ENCODE data around the gene UBE2J1. TPM values are rescaled to one million over a fixed set of nuclear protein-coding genes. Genes with fewer than 3 reads are reported as not detected.

UBE2J1 gene
- total RNA-seq, 2 experiments from 2014 or later: 34.7 to 34.9 TPM

- Mint-ChIP-seq H3K4me3 (no peak overlapping the region), H3K27me3 (no peaks in the 10 kb centered on the region), H3K9me3 (peaks cover 2% of the 10 kb centered on the region), H3K27ac (no peak overlapping the region), H3K4me1 (ENCODE audit: low read depth) (no peaks in the 10 kb centered on the region), H3K36me3 (ENCODE audit: low read depth) (no peaks in the 10 kb centered on the region)
- Histone ChIP-seq H3K27ac (ENCODE audit: low read depth in 1 of 2, low read length in 2 of 2) (no peak overlapping the region), H3K4me3 (ENCODE audit: low read length) (no peak overlapping the region), H3K36me3 (ENCODE audit: insufficient read depth, low read length) (no peaks in the 10 kb centered on the region), H3K4me1 (ENCODE audit: insufficient read depth, low read length) (no peaks in the 10 kb centered on the region), H3K9me3 (ENCODE audit: control insufficient read depth in 1 of 2, insufficient read depth in 1 of 2, low read length in 2 of 2) (no peaks in the 10 kb centered on the region), H3K27me3 (ENCODE audit: control insufficient read depth in 1 of 2, insufficient read depth in 2 of 2, low read length in 2 of 2) (no peaks in the 10 kb centered on the region)
- no peak for ATAC-seq (ENCODE audit: poor library complexity)
- POLR2A ChIA-PET: no interaction called here
- no peak for DNase-seq
- CTCF ChIA-PET: no interaction called here
- intact Hi-C loops (cut with DNase I, micrococcal nuclease): no loop called here
- no peak for TF ChIP-seq CTCF (IDR thresholded peaks at IDR 0.05)
These were observed 33.3 kb upstream of the UBE2J1 start for GRCh38 chr6:89385846-89386245.

- POLR2A ChIA-PET: no interaction called here
- CTCF ChIA-PET: no interaction called here
- Histone ChIP-seq H3K9me3 (ENCODE audit: control insufficient read depth in 1 of 2, insufficient read depth in 1 of 2, low read length in 2 of 2) (no peaks in the 10 kb centered on the region), H3K4me3 (ENCODE audit: low read length) (no peak overlapping the region), H3K27me3 (ENCODE audit: control insufficient read depth in 1 of 2, insufficient read depth in 2 of 2, low read length in 2 of 2) (no peaks in the 10 kb centered on the region), H3K4me1 (ENCODE audit: insufficient read depth, low read length) (no peaks in the 10 kb centered on the region), H3K36me3 (ENCODE audit: insufficient read depth, low read length) (no peaks in the 10 kb centered on the region), H3K27ac (ENCODE audit: low read depth in 1 of 2, low read length in 2 of 2) (no peak overlapping the region)
- Mint-ChIP-seq H3K4me1 (ENCODE audit: low read depth) (no peaks in the 10 kb centered on the region), H3K27ac (no peak overlapping the region), H3K9me3 (peaks cover 1% of the 10 kb centered on the region), H3K4me3 (no peak overlapping the region), H3K36me3 (ENCODE audit: low read depth) (no peaks in the 10 kb centered on the region), H3K27me3 (no peaks in the 10 kb centered on the region)
- TF ChIP-seq CTCF (IDR thresholded peaks at IDR 0.05): no peak
- DNase-seq: no peak
- intact Hi-C loops (cut with DNase I, micrococcal nuclease): no loop called here
- no peak for ATAC-seq (ENCODE audit: poor library complexity)
These were observed 32.7 kb upstream of the UBE2J1 start for GRCh38 chr6:89385156-89385667.

- ChIA-PET POLR2A (no interaction called here), CTCF (interaction anchor here (0.9 kb wide), 1 partner anchor 9 kb away, joined by 4 read pairs; no protein-coding TSS in a partner anchor)
- DNase-seq: no peak
- Mint-ChIP-seq H3K4me3 (no peak overlapping the region), H3K9me3 (no peaks in the 10 kb centered on the region), H3K36me3 (ENCODE audit: low read depth) (no peaks in the 10 kb centered on the region), H3K4me1 (ENCODE audit: low read depth) (peaks cover 4% of the 10 kb centered on the region), H3K27ac (no peak overlapping the region), H3K27me3 (no peaks in the 10 kb centered on the region)
- Histone ChIP-seq H3K27ac (ENCODE audit: low read depth in 1 of 2, low read length in 2 of 2) (no peak overlapping the region), H3K36me3 (ENCODE audit: insufficient read depth, low read length) (no peaks in the 10 kb centered on the region), H3K4me1 (ENCODE audit: insufficient read depth, low read length) (no peaks in the 10 kb centered on the region), H3K27me3 (ENCODE audit: control insufficient read depth in 1 of 2, insufficient read depth in 2 of 2, low read length in 2 of 2) (no peaks in the 10 kb centered on the region), H3K4me3 (ENCODE audit: low read length) (no peak overlapping the region), H3K9me3 (ENCODE audit: control insufficient read depth in 1 of 2, insufficient read depth in 1 of 2, low read length in 2 of 2) (no peaks in the 10 kb centered on the region)
- TF ChIP-seq CTCF (IDR thresholded peaks at IDR 0.05): no peak
- no peak for ATAC-seq (ENCODE audit: poor library complexity)
- intact Hi-C loops (cut with DNase I, micrococcal nuclease): no loop called here
These were observed 28.5 kb upstream of the UBE2J1 start for GRCh38 chr6:89381031-89381430.

All from CD4-positive, alpha-beta T cell (primary cell).